Fibroblast of the conjunctiva (primary cell): ENCODE measurements around the gene RBAK.
"Not testable (repeated sequence)": the region's sequence is repeated elsewhere in the genome, so short reads cannot be mapped to it uniquely, and the experiment has no call there.

ENCODE experiments used
- DNase-seq: peaks from one replicate; pipeline ENCODE4 v3.0.0-alpha.2; 2010; ENCODE audit warnings: low read depth

RBAK gene

GRCh38 chr7:5051731-5052130, 6.1 kb downstream of the RBAK start:
- DNase-seq, result not testable (repeated sequence)

- no peak for DNase-seq
Measured at GRCh38 chr7:5053175-5053574, 7.5 kb downstream of the RBAK start.

- DNase-seq, result no peak
Measured at GRCh38 chr7:5063698-5064097, 18.0 kb downstream of the RBAK start.

- no peak for DNase-seq
Measured at GRCh38 chr7:5064391-5065106, 18.9 kb downstream of the RBAK start.

GRCh38 chr7:5065107-5065407, 19.4 kb downstream of the RBAK start:
- no peak for DNase-seq

GRCh38 chr7:5068521-5068920, 22.9 kb downstream of the RBAK start:
- DNase-seq, result no peak

GRCh38 chr7:5070206-5070605, 24.5 kb downstream of the RBAK start:
- DNase-seq, result no peak

- DNase-seq, result not testable (repeated sequence)
Measured at GRCh38 chr7:5075187-5075586, 29.5 kb downstream of the RBAK start.

- no peak for DNase-seq
Measured at GRCh38 chr7:5077740-5078139, 32.1 kb downstream of the RBAK start.

GRCh38 chr7:5082806-5083205, 37.1 kb downstream of the RBAK start:
- no peak for DNase-seq

- DNase-seq, result no peak
Measured at GRCh38 chr7:5083311-5083711, 37.7 kb downstream of the RBAK start.

GRCh38 chr7:5086256-5086655, 40.6 kb downstream of the RBAK start:
- no peak for DNase-seq

- not testable (repeated sequence) for DNase-seq
Measured at GRCh38 chr7:5088228-5088833, 42.7 kb downstream of the RBAK start.

- DNase-seq, result no peak
Measured at GRCh38 chr7:5088906-5089305, 43.2 kb downstream of the RBAK start.

GRCh38 chr7:5093948-5094347, 48.3 kb downstream of the RBAK start:
- no peak for DNase-seq

- DNase-seq, result no peak
Measured at GRCh38 chr7:5094641-5095040, 49.0 kb downstream of the RBAK start.

GRCh38 chr7:5116359-5116758, 70.7 kb downstream of the RBAK start:
- DNase-seq, result no peak

GRCh38 chr7:5117095-5117970, 71.7 kb downstream of the RBAK start:
- no peak for DNase-seq
